Mucosa of descending colon (tissue), 3 donors: Measurements from ENCODE around the gene CRYZL1. TPM values are rescaled to one million over a fixed set of nuclear protein-coding genes. Genes with fewer than 3 reads are reported as not detected.

ENCODE experiments used
- ATAC-seq: fragments of 200-7000 bp; cut with Tn5 transposase; one replicate; pipeline ENCODE4 v1.9.1; 2020; ENCODE audit warnings: mild to moderate bottlenecking, moderate library complexity
- DNase-seq, 3 donors: peaks; one replicate each; pipeline ENCODE4 v3.0.0-alpha.2; 2020
- H3K36me3 ChIP-seq: fragments of 200-600 bp; one replicate; pipeline ENCODE4 v1.8.0; 2021; ENCODE audit warnings: low read depth, mild to moderate bottlenecking
- H3K4me1 ChIP-seq: fragments of 200-600 bp; one replicate; pipeline ENCODE4 v1.8.0; 2021; ENCODE audit warnings: low read depth, mild to moderate bottlenecking
- H3K4me3 ChIP-seq: fragments of 200-600 bp; one replicate; pipeline ENCODE4 v1.8.0; 2021; ENCODE audit warnings: mild to moderate bottlenecking
- H3K9me3 ChIP-seq: fragments of 200-600 bp; one replicate; pipeline ENCODE4 v1.8.0; 2021; ENCODE audit warnings: mild to moderate bottlenecking
- intact Hi-C, 2 donors: fragments of 100-400 bp; cut with DNase I in 1 of 2; cut with micrococcal nuclease in 1 of 2; formaldehyde crosslinking; loops; one replicate each; pipeline versions ENCODE4 v1.11.0 to v1.11.1; 2022; cut with DNase I, micrococcal nuclease
- total RNA-seq, 3 donors: library from RNA; stranded (reverse); fragmentation: NEBNext Ultra II Directional in 2 of 3; extraction: Animal tissue kit (Norgen Biotek cat#: 25700) in 2 of 3; gene quantifications; one replicate each; pipeline versions ENCODE4 v1.2.1 to v1.2.4, GENCODE V29; 2021 to 2023
- TF ChIP-seq, protein P1 (sequence below): fragments of 200-600 bp; IDR thresholded peaks from one replicate; pipeline ENCODE4 v1.8.0; 2022; ENCODE audit warnings: antibody characterized with exemption, mild to moderate bottlenecking
- donor health status: DM: no; HTN: no; CAD: no; lungs with moderate emphysema.
- donor health status: DM: no; HTN: no; CAD: no.
- donor health status: DM: no; HTN: yes; CAD: no.

Gene CRYZL1
- total RNA-seq, 3 donors from 2014 or later: 33.1 to 55.5 (median 34.0) TPM

DNA sequence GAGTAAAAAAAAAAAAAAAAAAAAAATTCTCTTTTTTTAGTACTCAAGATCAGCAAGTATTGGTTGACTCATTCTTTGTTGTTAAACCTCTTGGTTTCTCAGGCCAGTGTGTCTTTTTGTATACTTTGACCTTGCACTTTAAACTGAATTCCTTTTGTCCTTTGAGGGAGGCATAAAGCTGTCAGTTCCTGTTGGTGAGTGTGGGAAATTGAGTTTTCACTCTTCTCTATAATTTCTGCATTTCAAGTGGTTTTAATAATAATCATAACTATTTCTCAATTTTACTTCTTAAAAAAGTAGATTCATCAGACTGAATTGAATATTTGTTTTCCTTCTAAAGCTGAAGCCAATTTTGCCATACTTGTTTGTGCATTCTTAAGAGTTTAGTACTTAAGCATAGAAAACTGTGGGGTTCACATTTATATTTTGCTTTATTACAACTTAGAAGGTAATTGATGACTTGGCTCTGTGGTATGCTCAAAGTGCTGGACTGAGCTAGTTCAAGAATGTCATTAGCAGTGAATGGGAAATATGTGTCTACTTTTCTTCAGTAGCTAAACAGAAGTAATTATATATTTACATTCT lies 44.2 kb upstream of the CRYZL1 start:
- H3K4me1 ChIP-seq: no peaks in the 10 kb centered on the region
- no peak for DNase-seq
- peak; percentile 59 for ATAC-seq
- intact Hi-C loops: no loop called here
- H3K36me3 ChIP-seq: no peaks in the 10 kb centered on the region
- H3K9me3 ChIP-seq: no peaks in the 10 kb centered on the region
- TF ChIP-seq, protein P1, sequence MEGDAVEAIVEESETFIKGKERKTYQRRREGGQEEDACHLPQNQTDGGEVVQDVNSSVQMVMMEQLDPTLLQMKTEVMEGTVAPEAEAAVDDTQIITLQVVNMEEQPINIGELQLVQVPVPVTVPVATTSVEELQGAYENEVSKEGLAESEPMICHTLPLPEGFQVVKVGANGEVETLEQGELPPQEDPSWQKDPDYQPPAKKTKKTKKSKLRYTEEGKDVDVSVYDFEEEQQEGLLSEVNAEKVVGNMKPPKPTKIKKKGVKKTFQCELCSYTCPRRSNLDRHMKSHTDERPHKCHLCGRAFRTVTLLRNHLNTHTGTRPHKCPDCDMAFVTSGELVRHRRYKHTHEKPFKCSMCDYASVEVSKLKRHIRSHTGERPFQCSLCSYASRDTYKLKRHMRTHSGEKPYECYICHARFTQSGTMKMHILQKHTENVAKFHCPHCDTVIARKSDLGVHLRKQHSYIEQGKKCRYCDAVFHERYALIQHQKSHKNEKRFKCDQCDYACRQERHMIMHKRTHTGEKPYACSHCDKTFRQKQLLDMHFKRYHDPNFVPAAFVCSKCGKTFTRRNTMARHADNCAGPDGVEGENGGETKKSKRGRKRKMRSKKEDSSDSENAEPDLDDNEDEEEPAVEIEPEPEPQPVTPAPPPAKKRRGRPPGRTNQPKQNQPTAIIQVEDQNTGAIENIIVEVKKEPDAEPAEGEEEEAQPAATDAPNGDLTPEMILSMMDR: no peak
- H3K4me3 ChIP-seq: no peak overlapping the region

DNA sequence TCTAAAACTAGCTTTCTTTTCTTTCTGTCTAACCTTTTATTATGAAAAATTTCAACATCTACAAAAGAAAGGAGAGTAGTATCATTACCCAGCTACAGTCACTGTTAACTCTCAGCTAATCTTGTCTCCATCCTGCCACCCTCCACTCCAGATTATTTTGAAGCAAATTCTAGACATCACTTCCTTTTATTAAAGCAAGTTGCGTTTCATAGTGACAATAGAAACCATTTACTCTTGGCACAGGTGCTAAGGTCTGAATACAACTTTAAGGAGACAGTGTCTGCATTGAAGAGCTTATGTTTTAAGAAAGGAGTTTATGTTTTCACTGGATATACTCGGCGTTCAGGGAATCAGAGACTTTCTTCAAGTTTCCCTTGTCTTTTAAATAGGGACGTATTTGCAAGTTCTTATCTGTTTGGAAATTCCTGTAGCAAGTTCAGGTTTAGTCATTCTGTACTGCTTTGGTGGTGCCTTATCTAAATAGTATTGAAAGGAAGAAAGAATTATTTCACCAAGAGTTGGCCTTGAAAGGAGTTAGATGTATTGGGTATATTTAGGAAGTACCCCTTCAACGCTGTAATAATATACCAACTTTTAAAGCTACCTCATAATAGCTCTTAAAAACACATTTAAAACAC lies 43.5 kb upstream of the CRYZL1 start:
- no peaks in the 10 kb centered on the region for H3K36me3 ChIP-seq
- TF ChIP-seq, protein P1: no peak
- DNase-seq (no peak), ATAC-seq (no peak)
- H3K9me3 ChIP-seq: no peaks in the 10 kb centered on the region
- intact Hi-C loops: no loop called here
- no peak overlapping the region for H3K4me3 ChIP-seq
- no peaks in the 10 kb centered on the region for H3K4me1 ChIP-seq

DNA sequence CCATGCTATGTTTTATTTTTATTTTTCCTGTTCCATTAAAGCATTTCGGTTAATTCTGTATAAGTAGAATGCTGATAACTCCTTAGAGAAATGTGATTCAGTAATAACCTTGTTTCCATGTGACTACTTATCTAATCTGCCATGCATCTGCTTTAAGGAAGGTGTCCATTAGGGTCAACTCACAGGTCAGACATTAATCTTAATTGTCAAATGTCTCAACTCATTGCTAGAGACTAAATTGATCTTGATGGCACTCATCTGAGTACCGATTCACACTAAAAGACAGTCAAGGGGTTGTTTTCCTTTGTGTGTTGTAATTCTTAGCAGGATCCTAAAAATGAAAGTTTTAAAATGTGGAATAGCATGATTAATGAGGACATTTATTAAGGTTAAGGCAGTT lies 42.5 kb upstream of the CRYZL1 start:
- H3K4me1 ChIP-seq: peaks cover 5% of the 10 kb centered on the region
- no peak for ATAC-seq

DNA sequence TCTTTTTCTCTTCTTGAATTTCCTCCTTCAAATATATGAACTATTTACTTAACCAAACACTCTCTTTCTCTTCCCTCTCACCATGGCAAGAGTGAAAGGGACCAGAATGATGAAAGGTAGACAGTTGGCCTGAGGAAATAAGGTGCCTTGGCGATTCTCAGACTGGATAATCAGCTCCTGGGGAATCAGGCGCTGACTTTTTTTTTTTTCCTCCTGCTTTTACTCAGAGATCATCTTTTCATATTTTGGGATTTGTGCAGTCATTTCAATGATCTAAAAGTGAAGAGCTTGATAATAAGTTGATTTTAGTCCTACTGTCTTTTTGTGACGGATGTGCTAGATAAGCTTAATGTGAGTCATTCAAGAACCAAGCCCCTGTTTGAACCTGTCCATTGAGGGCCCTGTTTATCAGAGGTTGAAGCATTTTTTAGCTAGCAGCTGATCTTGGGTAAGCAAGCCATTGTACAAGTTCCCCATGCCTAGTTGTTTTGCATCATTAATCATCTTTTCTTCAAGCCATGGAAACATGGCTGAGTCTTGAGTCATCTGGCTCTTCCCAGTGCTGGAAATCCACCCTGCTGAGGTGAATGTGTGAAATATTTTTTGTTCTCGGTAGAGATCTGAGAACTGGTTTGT lies 41.6 kb upstream of the CRYZL1 start:
- intact Hi-C loops: no loop called here
- no peak for ATAC-seq

More for the DNA sequence above, 42.5 kb upstream of the CRYZL1 start:
- H3K4me3 ChIP-seq: no peak overlapping the region
- H3K9me3 ChIP-seq: no peaks in the 10 kb centered on the region
- DNase-seq: no peak
- TF ChIP-seq, protein P1: no peak
- intact Hi-C loops: no loop called here
- no peaks in the 10 kb centered on the region for H3K36me3 ChIP-seq

DNA sequence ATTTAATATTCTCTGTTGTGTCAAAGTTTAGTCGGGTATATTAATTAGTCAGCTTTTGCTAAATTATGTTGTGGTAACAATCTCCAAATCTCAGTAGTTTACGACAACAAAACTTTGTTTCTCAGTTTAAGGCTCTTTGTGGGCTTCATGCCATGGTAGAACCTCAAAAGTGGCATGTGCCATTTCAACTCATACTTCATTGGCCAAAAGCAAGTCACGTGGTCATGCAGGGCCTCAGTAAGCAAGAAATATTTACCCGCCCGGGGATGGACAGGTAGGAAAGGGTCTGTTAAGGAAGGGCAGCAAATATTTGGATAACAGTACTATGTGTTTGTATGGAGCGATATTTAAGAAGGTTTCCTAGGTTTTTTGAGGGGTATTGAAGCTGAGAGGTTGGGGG lies 39.3 kb upstream of the CRYZL1 start:
- intact Hi-C loops: no loop called here
- ATAC-seq: no peak
- Histone ChIP-seq H3K4me1 (peaks cover 8% of the 10 kb centered on the region), H3K4me3 (no peak overlapping the region), H3K36me3 (no peaks in the 10 kb centered on the region), H3K9me3 (no peaks in the 10 kb centered on the region)
- no peak for DNase-seq
- TF ChIP-seq, protein P1: no peak

More for the DNA sequence above, 41.6 kb upstream of the CRYZL1 start:
- no peak overlapping the region for H3K4me3 ChIP-seq
- H3K36me3 ChIP-seq: no peaks in the 10 kb centered on the region
- H3K9me3 ChIP-seq: no peaks in the 10 kb centered on the region
- TF ChIP-seq, protein P1: no peak
- no peak for DNase-seq
- peaks cover 8% of the 10 kb centered on the region for H3K4me1 ChIP-seq
